Neural cell (in vitro differentiated cells): ENCODE measurements around the gene CRYBB1. TPM values are rescaled to one million over a fixed set of nuclear protein-coding genes. Genes with fewer than 3 reads are reported as not detected.

Source experiments
- H2AFZ ChIP-seq: fragments of 200-600, 300-800 bp; sonication (generic), shearing (Covaris generic); 2 replicates; pipeline ENCODE4 v1.6.0; 2014; ENCODE audit warnings: low read depth, mild to moderate bottlenecking, antibody characterized with exemption, low read length, moderate library complexity
- H3F3A ChIP-seq: fragments of 200-600 bp; shearing (Covaris generic); 2 replicates; pipeline ENCODE4 v1.6.1; 2016; ENCODE audit warnings: mild to moderate bottlenecking, moderate library complexity, mixed read lengths, antibody characterized with exemption, low read length; ENCODE audit not compliant: insufficient read depth, poor library complexity, severe bottlenecking
- H3K27ac ChIP-seq: fragments of 200-600, 300-800 bp; sonication (generic), shearing (Covaris generic); 2 replicates; pipeline ENCODE4 v1.5.1; 2014; ENCODE audit warnings: mild to moderate bottlenecking, low read length, moderate library complexity
- H3K27me3 ChIP-seq: fragments of 300-800, 200-600 bp; sonication (generic), shearing (Covaris generic); 2 replicates; pipeline ENCODE4 v1.6.0; 2014; ENCODE audit warnings: mild to moderate bottlenecking, low read depth, low read length, moderate library complexity; ENCODE audit not compliant: insufficient read depth
- H3K36me3 ChIP-seq: fragments of 300-800, 200-600 bp; sonication (generic), shearing (Covaris generic); 2 replicates; pipeline ENCODE4 v1.5.1; 2014; ENCODE audit warnings: mild to moderate bottlenecking, antibody characterized with exemption, low read length, moderate library complexity; ENCODE audit not compliant: insufficient read depth
- H3K4me2 ChIP-seq: fragments of 300-800, 200-600 bp; sonication (generic), shearing (Covaris generic); 2 replicates; pipeline ENCODE4 v1.6.0; 2014; ENCODE audit warnings: mild to moderate bottlenecking, low read length
- H3K4me3 ChIP-seq: fragments of 300-800, 200-600 bp; sonication (generic), shearing (Covaris generic); 2 replicates; pipeline ENCODE4 v1.5.1; 2014; ENCODE audit warnings: mild to moderate bottlenecking, low read length, moderate library complexity
- H3K79me2 ChIP-seq: fragments of 200-600 bp; shearing (Covaris generic); replicated peaks from 2 replicates; pipeline ENCODE4 v1.6.0; 2014; ENCODE audit warnings: mild to moderate bottlenecking, low read length, moderate library complexity; ENCODE audit not compliant: insufficient read depth
- H3K9ac ChIP-seq: fragments of 300-800, 200-600 bp; sonication (generic), shearing (Covaris generic); 2 replicates; pipeline ENCODE4 v1.6.1; 2016; ENCODE audit warnings: mild to moderate bottlenecking, low read length, mixed read lengths
- H3K9me2 ChIP-seq: fragments of 200-600 bp; shearing (Covaris generic); 2 replicates; pipeline ENCODE4 v1.6.1; 2016; ENCODE audit warnings: mild to moderate bottlenecking, low read length, mixed read lengths; ENCODE audit not compliant: insufficient read depth
- H3K9me3 ChIP-seq: fragments of 200-600, 300-800 bp; sonication (generic), shearing (Covaris generic); 2 replicates; pipeline ENCODE4 v1.6.1; 2016; ENCODE audit warnings: mild to moderate bottlenecking, mixed run types, low read length, moderate library complexity, mixed read lengths
- H4K20me1 ChIP-seq: fragments of 200-600 bp; shearing (Covaris generic); 2 replicates; pipeline ENCODE4 v1.6.1; 2016; ENCODE audit warnings: mild to moderate bottlenecking, mixed run types; ENCODE audit not compliant: insufficient read depth
- EP300 ChIP-seq: fragments of 450-650 bp; conservative IDR thresholded peaks from 2 replicates; pipeline ENCODE4 v1.6.1; 2014; ENCODE audit warnings: antibody characterized with exemption, mild to moderate bottlenecking, moderate library complexity; ENCODE audit not compliant: poor library complexity, severe bottlenecking
- EZH2 ChIP-seq: fragments of 200-600, 300-800 bp; shearing (Covaris generic), sonication (generic); IDR thresholded peaks from 2 replicates; pipeline ENCODE4 v1.6.1; 2014; ENCODE audit warnings: antibody characterized with exemption, low read length, borderline replicate concordance, mild to moderate bottlenecking; ENCODE audit not compliant: insufficient read depth, poor library complexity, severe bottlenecking
- MXI1 ChIP-seq: fragments of 450-650 bp; conservative IDR thresholded peaks from 2 replicates; pipeline ENCODE4 v1.6.1; 2014; ENCODE audit warnings: antibody characterized with exemption, mild to moderate bottlenecking; ENCODE audit not compliant: poor library complexity, severe bottlenecking
- POLR2AphosphoS5 ChIP-seq: IDR thresholded peaks from 2 replicates; pipeline ENCODE4 v1.6.1; 2012
- RAD21 ChIP-seq: fragments of 450-650 bp; conservative IDR thresholded peaks from 2 replicates; pipeline ENCODE4 v1.6.1; 2014; ENCODE audit warnings: antibody characterized with exemption, mild to moderate bottlenecking, moderate library complexity
- SMC3 ChIP-seq: fragments of 450-650 bp; conservative IDR thresholded peaks from 2 replicates; pipeline ENCODE4 v1.6.1; 2014; ENCODE audit warnings: antibody characterized with exemption, mild to moderate bottlenecking, moderate library complexity; ENCODE audit not compliant: poor library complexity
- TAF1 ChIP-seq: IDR thresholded peaks from 2 replicates; pipeline ENCODE4 v1.6.1; 2012; ENCODE audit warnings: low read depth
- polyA plus RNA-seq: library from polyadenylated mRNA; depleted of rRNA; stranded (reverse); fragments of >200 nt; gene quantifications from 2 replicates; pipeline ENCODE4 v1.2.3, GENCODE V29; 2014
- TF ChIP-seq, protein P1 (sequence below): IDR thresholded peaks from 2 replicates; pipeline ENCODE4 v1.6.1; 2012; ENCODE audit warnings: borderline replicate concordance
- TF ChIP-seq, protein P2 (sequence below): fragments of 450-650 bp; IDR thresholded peaks from 2 replicates; pipeline ENCODE4 v1.5.1; 2014; ENCODE audit warnings: antibody characterized with exemption, mild to moderate bottlenecking, moderate library complexity; ENCODE audit not compliant: poor library complexity, severe bottlenecking

The CRYBB1 gene
- polyA plus RNA-seq, 1 donor from 2014 or later, result not detected

DNA sequence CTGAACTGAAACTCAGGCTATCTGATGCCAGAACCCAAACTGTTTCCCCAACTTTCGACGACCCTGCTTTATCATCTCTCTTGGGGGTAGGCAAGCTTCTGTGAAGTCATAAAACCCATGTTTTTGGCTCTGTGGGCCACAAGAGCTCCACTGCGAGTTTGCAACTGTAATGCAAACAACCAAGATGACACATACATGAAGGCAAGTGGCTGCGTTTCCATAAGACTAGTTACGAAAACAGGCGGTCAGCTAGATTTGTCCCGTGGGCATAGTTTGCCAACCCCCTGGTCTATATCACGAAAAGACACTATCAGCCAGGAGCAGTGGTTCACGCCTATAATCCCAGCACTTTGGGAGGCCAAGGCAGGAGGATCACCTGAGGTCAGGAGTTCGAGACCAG, 65.4 kb downstream of the CRYBB1 start:
- H3K4me3 ChIP-seq, result no peak overlapping the region
- H3K79me2 ChIP-seq, result no peaks in the 10 kb centered on the region

DNA sequence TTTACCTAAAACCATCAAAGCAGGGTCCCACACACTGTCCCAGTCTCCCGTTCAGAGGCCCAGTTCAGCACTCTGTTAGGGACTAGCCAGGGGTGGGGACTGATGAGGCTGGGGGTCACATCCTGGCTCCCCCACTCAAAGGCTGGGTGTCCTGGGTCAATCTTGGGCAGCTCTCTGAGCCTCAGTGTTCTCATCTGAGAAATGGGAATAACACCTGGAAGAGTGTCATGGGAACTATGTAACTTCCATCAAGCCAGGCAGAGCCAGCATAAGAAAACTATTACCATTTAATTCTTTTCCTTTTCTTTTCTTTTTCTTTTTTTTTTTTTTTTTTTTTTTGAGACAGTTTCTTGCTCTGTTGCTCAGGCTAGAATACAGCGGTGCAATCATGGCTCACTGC, 66.3 kb downstream of the CRYBB1 start:
- H4K20me1 ChIP-seq, result no peaks in the 10 kb centered on the region
- no peaks in the 10 kb centered on the region for H3F3A ChIP-seq
- no peak overlapping the region for H2AFZ ChIP-seq
- no peak overlapping the region for H3K4me2 ChIP-seq
- no peak overlapping the region for H3K9ac ChIP-seq
- H3K9me2 ChIP-seq, result no peaks in the 10 kb centered on the region
- TF ChIP-seq EP300 (no peak), SMC3 (no peak), TAF1 (no peak), RAD21 (no peak), POLR2AphosphoS5 (no peak), EZH2 (no peak), MXI1 (no peak)
- TF ChIP-seq, protein P1, sequence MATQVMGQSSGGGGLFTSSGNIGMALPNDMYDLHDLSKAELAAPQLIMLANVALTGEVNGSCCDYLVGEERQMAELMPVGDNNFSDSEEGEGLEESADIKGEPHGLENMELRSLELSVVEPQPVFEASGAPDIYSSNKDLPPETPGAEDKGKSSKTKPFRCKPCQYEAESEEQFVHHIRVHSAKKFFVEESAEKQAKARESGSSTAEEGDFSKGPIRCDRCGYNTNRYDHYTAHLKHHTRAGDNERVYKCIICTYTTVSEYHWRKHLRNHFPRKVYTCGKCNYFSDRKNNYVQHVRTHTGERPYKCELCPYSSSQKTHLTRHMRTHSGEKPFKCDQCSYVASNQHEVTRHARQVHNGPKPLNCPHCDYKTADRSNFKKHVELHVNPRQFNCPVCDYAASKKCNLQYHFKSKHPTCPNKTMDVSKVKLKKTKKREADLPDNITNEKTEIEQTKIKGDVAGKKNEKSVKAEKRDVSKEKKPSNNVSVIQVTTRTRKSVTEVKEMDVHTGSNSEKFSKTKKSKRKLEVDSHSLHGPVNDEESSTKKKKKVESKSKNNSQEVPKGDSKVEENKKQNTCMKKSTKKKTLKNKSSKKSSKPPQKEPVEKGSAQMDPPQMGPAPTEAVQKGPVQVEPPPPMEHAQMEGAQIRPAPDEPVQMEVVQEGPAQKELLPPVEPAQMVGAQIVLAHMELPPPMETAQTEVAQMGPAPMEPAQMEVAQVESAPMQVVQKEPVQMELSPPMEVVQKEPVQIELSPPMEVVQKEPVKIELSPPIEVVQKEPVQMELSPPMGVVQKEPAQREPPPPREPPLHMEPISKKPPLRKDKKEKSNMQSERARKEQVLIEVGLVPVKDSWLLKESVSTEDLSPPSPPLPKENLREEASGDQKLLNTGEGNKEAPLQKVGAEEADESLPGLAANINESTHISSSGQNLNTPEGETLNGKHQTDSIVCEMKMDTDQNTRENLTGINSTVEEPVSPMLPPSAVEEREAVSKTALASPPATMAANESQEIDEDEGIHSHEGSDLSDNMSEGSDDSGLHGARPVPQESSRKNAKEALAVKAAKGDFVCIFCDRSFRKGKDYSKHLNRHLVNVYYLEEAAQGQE, result no peak
- TF ChIP-seq, protein P2, sequence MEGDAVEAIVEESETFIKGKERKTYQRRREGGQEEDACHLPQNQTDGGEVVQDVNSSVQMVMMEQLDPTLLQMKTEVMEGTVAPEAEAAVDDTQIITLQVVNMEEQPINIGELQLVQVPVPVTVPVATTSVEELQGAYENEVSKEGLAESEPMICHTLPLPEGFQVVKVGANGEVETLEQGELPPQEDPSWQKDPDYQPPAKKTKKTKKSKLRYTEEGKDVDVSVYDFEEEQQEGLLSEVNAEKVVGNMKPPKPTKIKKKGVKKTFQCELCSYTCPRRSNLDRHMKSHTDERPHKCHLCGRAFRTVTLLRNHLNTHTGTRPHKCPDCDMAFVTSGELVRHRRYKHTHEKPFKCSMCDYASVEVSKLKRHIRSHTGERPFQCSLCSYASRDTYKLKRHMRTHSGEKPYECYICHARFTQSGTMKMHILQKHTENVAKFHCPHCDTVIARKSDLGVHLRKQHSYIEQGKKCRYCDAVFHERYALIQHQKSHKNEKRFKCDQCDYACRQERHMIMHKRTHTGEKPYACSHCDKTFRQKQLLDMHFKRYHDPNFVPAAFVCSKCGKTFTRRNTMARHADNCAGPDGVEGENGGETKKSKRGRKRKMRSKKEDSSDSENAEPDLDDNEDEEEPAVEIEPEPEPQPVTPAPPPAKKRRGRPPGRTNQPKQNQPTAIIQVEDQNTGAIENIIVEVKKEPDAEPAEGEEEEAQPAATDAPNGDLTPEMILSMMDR, result no peak
- H3K27ac ChIP-seq, result no peak overlapping the region
- H3K79me2 ChIP-seq, result no peaks in the 10 kb centered on the region
- H3K36me3 ChIP-seq, result no peaks in the 10 kb centered on the region
- H3K9me3 ChIP-seq, result no peaks in the 10 kb centered on the region
- no peaks in the 10 kb centered on the region for H3K27me3 ChIP-seq
- H3K4me3 ChIP-seq, result no peak overlapping the region

More for the DNA sequence above, 65.4 kb downstream of the CRYBB1 start:
- Histone ChIP-seq H3K27me3 (no peaks in the 10 kb centered on the region), H3K9ac (no peak overlapping the region), H3K9me2 (no peaks in the 10 kb centered on the region), H3F3A (no peaks in the 10 kb centered on the region), H4K20me1 (no peaks in the 10 kb centered on the region), H3K36me3 (no peaks in the 10 kb centered on the region), H3K27ac (no peak overlapping the region), H3K9me3 (no peaks in the 10 kb centered on the region), H2AFZ (no peak overlapping the region), H3K4me2 (no peak overlapping the region)
- no peak for TF ChIP-seq EZH2
- TF ChIP-seq, protein P1, result no peak
- no peak for TF ChIP-seq EP300
- TF ChIP-seq TAF1, result no peak
- no peak for TF ChIP-seq MXI1
